HG02981 (cell line): ENCODE data around the gene NFATC4.

Source experiments
- ATAC-seq: cut with Tn5 transposase; IDR thresholded peaks from one replicate; pipeline ENCODE4 v1.9.1; 2021; ENCODE audit warnings: mild to moderate bottlenecking, moderate library complexity; ENCODE audit not compliant: unreplicated experiment

Gene NFATC4

DNA sequence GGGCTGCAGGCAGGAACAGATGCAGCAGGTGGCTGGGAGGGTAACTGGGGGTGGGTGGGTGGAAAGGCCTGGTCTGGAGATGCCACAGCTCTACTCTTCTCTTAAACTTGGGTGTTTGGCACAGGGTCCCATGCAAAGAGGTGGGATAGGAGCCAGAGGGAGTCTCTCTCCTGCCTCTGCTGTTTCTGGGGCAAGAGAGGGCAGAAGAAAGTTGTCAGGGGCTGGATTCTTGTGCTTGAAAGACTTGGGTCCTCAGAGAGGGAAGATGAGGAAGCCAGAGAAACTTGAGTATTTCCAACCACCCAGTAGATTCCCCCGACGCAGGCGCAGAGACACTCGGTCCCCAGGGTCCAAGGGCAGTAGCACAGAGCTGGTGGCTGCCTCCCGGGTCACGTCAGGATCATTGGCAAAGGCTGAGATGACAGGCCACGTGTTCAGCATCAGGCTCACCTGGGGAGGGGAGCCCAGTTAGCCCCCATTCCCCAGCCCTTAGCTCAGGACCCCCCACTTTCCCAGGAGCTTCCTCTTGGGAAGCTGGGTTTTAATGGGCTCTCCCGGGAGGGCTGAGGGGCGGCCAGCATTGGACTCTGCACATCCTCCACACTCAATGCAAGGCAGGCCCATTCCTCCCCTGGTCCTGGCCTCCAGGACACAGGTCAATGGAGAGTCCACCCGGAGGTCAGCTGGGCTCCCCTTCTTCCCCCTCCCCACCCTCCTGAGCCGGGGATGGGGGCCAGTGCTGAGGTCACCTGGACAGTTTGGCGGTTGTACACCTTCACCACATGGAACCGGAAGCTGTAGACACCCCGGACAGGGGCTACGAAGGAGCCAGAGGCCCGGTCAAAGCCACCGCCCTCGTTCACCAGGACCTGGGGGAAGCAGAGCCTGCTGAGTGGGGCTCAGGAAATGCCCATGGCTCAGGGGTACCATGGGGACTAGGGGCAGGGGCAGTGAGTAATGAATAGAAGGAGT is 59.8 kb downstream of the NFATC4 start:
- ATAC-seq: no peak

- ATAC-seq: no peak
Observed at GRCh38 chr14:24428628-24429394, 60.8 kb downstream of the NFATC4 start.
